HG02610 (cell line): ENCODE measurements around the gene HNF1A.
"Not testable (repeated sequence)": the region's sequence is repeated elsewhere in the genome, so short reads cannot be mapped to it uniquely, and the experiment has no call there.

ENCODE experiments used
- ATAC-seq: cut with Tn5 transposase; IDR thresholded peaks from one replicate; pipeline ENCODE4 v1.9.1; 2021; ENCODE audit warnings: mild to moderate bottlenecking, moderate library complexity; ENCODE audit not compliant: unreplicated experiment

The HNF1A gene, protein sequence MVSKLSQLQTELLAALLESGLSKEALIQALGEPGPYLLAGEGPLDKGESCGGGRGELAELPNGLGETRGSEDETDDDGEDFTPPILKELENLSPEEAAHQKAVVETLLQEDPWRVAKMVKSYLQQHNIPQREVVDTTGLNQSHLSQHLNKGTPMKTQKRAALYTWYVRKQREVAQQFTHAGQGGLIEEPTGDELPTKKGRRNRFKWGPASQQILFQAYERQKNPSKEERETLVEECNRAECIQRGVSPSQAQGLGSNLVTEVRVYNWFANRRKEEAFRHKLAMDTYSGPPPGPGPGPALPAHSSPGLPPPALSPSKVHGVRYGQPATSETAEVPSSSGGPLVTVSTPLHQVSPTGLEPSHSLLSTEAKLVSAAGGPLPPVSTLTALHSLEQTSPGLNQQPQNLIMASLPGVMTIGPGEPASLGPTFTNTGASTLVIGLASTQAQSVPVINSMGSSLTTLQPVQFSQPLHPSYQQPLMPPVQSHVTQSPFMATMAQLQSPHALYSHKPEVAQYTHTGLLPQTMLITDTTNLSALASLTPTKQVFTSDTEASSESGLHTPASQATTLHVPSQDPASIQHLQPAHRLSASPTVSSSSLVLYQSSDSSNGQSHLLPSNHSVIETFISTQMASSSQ

DNA sequence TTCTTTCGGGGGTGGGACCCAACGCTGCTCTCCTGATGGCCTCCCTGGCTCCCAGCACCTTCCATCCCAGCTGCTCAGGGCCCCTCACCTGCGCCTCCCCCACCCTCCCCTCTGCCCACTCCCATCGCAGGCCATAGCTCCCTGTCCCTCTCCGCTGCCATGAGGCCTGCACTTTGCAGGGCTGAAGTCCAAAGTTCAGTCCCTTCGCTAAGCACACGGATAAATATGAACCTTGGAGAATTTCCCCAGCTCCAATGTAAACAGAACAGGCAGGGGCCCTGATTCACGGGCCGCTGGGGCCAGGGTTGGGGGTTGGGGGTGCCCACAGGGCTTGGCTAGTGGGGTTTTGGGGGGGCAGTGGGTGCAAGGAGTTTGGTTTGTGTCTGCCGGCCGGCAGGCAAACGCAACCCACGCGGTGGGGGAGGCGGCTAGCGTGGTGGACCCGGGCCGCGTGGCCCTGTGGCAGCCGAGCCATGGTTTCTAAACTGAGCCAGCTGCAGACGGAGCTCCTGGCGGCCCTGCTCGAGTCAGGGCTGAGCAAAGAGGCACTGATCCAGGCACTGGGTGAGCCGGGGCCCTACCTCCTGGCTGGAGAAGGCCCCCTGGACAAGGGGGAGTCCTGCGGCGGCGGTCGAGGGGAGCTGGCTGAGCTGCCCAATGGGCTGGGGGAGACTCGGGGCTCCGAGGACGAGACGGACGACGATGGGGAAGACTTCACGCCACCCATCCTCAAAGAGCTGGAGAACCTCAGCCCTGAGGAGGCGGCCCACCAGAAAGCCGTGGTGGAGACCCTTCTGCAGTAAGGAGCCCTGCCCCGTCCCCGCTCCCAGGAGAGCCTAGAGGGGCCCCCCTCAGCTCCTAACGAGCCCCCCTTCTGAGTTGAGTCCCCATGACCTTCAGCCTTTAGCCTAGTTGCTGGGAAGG lies at the start of gene HNF1A:
HNF1A (plus strand) TSS at position 248 of the 924 bp plus-strand sequence; CDS start at position 474, 226 bp downstream.
- ATAC-seq, result no peak

DNA sequence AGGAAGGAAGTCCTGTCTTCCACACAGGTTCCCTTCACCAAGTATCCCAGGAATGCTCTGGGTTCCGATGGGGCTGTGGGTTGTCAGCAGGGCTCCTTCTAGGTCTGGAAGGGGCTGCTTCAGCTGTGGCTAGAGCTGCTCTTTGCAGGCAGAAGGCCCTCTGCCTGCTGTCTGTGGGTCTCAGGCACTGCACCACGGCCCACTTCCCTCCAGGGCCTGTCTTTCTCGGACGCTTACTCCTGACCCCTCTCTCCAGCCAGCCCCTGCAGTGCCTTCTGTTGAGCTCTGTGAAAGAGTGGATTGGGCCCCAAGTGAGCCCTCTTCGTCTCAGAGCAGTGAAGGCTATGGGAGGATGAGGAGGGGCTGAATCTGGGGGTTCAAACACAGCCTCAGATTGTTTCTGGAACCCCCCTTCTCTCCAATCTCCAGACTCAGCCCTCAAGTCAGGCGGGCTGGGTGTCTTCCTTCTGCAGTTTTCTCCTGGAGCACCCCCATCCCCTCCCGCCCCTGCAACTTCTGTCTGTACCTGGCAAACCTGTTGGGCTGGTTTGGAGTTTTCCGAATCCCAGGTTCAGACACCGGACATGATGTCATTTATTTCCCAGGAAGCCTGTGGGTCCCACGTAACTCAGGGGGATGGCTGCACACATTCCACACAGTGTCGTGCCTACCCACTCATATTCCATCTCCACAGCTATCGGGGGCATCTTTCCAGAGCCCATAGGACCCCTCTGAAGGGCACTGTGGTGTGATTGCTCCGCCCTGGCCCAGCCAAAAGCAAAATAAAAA lies 49.3 kb upstream of the HNF1A start:
- ATAC-seq, result no peak

DNA sequence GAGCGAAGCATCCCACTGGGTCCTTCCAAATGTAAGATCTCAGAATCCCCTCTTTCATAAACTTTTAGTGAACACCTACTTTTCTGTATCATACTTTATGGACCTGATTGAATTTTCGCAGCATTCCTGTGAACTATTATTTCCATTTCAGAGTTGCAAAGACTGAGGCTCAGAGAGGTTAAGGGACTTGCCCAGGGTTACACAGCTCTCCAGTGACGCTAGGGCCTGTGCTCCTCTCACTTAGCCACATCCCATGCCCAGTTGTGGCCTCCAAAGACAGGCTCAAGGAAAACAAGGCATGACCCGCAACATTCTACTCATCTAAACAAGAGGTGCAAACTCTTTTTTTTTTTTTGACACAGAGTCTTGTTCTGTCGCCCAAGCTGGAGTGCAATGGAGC lies 48.3 kb upstream of the HNF1A start:
- no peak for ATAC-seq

DNA sequence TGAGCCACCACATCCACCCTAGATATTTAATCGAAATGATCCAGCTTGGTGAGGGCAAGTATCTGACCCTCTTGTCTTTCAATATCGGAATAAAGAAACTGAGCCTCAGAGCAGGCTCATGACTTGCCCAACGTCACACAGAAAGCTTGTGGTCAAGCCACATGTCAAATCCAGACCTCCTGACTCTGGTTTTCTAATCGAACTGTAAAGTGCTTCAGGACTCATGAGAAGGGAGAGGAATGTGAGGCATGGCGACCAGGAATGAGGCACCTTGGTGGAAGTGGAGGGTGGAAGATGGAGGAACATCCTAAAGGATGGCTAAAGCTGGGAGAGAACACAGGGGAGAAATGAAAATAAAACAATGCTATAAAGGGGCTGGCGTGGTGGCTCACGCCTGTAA lies 46.3 kb upstream of the HNF1A start:
- ATAC-seq, result no peak

DNA sequence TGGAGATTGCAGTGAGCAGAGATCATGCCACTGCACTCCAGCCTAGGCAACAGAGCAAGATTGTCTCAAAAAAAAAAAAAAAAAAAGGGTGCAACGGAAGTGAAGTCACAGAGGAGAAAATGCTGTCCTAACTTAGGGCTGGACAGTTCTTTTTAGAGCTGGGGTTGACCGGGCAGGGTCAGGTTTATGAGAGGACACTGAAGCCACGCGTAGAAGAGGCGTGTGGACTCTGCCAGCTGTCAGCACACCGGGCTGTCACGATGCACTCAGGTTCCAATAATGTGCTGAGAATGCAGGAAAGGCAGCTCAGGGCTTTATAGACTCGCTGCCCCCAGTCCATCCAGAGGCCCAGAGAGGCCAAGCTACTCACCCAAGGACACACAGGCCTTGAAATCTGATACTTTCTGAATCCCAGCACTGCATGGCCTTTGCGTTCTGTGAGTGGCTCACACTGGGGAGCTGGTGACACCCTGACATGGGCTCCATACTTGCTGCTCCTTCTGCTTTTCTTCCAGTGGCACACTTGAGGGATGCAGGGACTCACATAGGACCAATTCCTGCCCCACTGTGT lies 45.3 kb upstream of the HNF1A start:
- no peak for ATAC-seq

DNA sequence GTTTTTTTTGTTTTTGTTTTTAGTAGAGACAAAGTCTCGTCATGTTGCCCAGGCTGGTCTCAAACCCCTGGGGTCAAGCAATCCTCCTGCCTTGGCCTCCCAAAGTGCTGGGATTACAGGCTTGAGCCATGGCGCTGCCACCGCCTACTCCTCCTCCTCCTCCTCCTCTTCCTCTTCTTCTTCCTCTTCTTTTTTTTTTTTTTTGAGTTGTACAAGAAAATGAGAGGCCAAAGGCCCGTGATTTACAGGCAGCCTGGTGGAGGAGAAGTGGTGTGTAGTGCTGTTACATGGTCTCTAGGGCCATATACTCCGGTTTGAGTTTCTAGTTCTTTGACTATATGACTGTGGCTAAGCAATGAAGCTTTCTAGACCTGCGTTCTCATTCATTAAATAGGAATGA lies 44.6 kb upstream of the HNF1A start:
- no peak for ATAC-seq

DNA sequence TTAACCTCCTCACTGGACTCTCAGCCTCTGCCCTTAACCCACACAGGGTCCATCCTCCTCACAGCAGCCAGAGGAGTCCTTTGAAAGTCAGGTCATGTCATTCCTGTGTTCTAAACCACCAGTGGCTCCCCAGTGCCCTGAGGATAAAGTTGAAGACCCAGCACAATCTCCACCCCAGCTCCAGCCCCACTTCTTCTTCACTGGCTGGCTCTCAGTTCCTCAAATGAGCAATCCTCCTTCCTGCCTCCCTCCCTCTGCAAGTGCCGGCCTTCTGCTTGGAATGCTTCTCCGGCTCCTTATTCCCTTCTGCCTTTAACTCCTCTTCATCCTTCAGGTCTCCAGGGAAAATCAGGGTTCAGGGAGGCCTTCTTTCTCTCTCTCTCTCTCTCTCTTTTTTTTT lies 42.1 kb upstream of the HNF1A start:
- ATAC-seq, result no peak

DNA sequence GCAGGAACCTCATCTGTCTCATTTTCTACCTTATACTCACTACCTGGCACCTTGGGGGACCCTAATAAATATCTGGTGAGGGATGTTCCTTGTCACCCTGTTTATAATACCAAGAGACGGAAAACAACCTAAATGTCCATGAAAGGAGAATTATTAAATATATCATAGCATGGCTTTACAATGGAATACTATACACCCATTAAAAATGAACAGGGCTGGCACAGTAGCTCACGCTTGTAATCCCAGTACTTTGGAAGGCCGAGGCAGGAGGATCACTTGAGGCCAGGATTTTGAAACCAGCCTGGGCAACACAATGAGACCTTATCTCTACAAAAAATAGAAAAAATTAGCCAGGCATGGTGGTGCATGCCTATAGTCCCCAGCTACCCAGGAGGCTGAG lies 39.8 kb upstream of the HNF1A start:
- no peak for ATAC-seq

DNA sequence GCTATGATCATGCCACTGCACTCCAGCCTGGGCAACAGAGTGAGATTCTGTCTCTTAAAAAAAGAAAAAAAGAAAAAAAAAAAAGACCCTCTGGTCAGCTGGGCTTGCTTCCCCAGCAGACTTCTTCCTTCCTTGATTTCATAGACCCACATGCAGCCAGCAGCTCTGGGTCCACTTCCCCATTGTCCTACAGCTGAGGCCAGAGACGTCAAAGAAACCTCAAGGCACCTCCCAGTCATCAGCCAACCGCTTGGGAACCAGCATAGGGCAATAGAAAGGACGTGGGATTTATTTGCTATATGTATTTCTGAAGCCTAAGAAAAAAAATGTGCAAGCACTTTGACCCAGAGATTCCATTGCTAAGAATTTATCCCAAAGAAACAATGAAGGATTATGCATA lies 38.8 kb upstream of the HNF1A start:
- no peak for ATAC-seq

DNA sequence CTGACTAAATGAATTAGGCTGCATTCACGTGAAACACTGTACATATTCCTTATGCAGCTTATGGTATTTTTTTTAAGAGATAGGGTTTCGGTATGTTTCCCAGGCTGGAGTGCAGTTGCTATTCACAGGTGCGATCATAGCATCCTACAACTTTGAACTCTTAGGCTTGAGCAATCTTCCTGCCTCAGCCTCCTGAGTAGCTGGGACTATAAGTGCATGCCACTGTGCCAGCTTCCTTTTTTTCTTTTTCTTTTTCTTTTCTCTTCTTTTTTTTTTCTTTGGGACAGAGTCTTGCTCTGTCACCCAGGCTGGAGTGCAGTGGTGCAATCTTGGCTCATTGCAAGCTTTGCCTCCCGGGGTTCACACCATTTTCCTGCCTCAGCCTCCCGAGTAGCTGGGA lies 38.3 kb upstream of the HNF1A start:
- ATAC-seq, result no peak

DNA sequence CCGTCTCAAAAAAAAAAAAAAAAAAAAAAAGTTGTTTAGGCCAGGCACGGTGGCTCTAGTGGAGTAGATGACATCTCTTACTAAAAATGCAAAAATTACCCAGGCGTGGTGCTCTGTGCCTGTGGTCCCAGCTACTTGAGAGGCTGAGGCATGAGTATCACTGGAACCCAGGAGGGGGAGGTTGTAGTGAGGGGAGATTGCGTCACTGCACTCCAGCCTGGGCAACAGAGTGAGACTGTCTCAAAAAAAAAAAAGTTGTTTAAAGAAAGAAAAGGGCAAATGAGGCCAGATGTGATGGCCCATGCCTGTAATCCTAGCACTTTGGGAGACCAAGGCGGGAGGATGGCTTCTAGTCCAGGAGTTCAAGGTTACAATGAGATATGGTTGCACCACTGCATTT lies 37.5 kb upstream of the HNF1A start:
- ATAC-seq, result no peak

DNA sequence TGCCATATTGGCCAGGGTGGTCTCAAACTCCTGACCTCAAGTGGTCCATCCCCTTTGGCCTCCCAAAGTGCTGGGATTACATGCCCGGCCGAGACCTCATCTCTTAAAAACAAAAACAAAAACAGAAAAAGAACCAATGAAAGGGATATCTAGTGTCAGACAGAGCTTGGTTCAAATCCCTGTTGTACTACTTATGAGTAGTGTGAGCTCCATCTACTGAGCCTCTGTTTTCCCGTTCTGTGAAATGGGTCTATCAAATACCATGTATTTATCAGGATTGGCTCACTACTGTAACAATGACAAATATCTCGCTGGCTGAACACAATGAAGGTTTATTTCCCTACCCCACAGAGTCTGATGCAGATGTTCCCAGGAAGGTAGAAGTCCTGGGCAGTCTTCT lies 36.9 kb upstream of the HNF1A start:
- no peak for ATAC-seq

DNA sequence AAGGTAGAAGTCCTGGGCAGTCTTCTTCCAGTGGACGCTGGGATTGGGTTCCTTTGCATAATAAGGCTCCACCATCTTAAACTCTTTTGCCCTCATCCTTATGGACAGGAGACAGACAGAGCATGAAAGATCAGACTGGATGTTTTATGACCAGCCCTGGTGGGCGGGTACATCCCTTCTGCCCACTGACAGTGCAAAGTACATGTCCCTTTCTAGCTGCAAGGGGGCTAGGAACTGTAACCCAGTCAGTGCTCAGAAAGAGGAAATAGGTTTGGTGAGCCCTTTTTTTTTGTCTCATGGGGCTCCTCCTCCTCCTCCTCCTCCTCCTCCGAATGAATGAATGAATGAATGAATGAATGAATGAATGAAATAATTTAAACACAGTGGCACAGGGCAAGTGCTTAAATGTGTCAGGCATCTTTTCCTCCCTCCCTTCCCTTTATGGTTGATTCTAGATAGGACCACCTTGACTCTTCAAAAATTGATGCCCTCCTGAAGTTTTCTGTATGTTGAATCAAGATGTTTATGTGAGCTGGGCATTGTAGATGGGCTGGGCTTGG lies 36.4 kb upstream of the HNF1A start:
- no peak for ATAC-seq

DNA sequence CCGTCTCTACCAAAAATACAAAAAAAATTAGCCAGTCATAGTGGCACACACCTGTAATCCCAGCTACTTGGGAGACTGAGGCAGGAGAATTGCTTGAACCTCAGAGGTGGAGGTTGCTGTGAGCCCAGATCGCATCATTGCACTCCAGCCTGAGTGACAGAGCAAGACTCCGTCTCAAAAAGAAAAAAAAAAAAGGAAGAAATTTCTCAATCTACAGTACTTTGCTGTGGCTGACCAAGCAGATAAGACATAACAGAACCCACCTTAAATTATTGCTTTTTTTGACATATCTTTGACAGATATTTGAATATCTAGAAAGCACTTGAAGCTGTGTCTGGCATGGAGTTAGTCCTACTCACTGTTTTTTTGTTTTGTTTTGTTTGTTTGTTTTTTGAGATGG lies 34.9 kb upstream of the HNF1A start:
- ATAC-seq, result no peak

DNA sequence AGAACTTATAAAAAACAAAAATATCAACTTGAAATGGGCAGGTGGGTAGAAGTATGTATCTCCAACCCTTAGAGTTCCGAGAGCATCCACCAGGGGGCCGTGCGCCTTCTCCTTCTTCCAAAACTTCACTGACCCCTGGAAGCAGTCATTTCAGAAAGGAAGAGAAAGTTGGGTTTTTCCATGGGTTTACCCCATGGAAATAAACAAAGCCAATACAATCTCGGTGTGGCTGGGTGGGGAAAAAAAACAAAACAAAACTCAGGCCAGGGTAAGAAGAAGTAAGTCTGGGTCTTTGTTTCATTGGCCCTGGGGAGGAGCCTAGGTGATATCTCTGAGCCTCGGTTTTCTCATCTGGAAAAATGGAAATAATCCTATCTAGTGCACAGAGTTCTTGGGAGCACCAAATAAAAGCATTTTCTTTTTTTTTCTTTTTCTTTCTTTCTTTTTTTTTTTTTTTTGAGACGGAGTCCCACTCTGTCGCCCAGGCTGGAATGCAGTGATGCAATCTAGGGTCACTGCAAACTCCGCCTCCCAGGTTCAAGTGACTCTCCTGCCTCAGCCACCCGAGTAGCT lies 33.6 kb upstream of the HNF1A start:
- peak; percentile 39 for ATAC-seq

DNA sequence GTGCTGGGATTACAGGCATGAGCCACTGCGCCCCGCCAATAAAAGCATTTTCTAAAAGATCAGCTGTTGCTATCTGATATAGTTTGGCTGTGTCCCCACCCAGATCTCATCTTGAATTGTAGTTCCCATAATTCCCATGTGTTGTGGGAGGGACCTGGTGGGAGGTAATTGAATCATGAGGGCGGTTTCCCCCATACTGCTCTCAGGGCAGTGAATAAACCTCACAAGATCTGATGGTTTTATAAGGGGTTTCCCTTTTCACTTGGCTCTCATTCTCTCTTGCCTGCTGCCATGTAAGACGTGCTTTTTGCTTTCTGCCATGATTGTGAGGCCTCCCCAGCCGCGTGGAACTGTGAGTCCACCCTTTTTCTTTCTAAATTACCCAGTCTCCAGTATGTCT lies 32.8 kb upstream of the HNF1A start:
- ATAC-seq, result not testable (repeated sequence)

DNA sequence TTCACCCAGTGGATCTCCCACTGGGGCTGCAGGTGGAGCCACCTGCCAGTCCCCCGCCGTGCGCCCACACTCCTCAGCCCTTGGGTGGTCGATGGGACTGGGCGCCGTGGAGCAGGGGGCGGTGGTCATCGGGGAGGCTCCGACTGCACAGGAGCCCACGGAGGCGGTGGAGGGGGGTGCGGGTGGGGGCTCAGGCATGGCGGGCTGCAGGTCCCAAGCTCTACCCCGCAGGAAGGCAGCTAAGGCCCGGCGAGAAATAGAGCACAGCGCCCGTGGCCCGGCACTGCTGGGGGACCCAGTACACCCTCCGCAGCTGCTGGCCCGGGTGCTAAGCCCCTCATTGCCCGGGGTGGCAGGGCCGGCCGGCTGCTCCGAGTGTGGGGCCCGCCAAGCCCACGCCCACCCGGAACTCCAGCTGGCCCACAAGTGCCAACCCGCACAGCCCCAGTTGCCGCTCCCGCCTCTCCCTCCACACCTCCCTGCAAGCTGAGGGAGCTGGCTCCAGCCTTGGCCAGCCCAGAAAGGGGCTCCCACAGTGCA lies 28.0 kb upstream of the HNF1A start:
- ATAC-seq, result not testable (repeated sequence)

DNA sequence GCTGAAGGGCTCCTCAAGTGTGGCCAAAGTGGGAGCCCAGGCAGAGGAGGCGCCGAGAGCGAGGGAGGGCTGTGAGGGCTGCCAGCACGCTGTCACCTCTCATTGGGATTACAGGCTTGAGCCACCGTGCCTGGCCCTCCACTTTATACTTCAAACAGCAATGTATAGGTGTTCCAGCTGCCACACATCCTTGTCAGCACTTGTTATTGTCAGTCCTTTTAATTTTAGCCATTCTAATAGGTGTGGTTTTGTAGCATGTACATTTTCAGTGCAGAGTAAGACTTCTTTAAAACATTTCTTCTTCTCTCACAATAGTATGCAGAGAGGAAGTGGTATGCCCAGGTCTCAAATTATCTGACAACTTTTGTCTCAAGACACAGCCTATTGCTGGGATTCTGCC lies 27.5 kb upstream of the HNF1A start:
- ATAC-seq, result no peak

DNA sequence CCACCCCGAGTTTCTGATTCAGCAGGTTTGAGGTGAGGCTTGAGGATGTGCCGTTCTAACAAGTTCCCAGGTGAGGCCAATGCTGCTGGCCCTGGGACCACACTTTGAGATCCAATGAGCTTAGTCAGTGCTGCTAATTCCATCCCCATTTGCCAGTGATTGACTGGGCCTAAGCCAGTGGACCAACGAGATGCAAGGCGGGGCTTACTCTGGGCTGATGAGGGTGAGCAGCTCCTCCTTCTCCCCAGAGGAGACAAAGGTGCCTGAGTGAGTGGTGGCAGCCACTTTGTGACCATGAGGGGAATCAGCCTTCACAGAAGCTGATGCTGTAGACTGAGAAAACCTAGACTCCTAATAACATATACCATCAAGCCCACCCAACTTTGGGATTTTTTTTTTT lies 23.1 kb upstream of the HNF1A start:
- ATAC-seq, result no peak
